Thoracic aorta (tissue), 2 donors: ENCODE data around the gene ADAMTSL3. TPM values are rescaled to one million over a fixed set of nuclear protein-coding genes. Genes with fewer than 3 reads are reported as not detected.

Source experiments
- ATAC-seq: fragments of 150-250 bp; one replicate; pipeline ENCODE4 v1.8.0; 2017; ENCODE audit warnings: low read depth; ENCODE audit not compliant: insufficient number of reproducible peaks, low FRiP score
- DNase-seq: peaks from one replicate; pipeline ENCODE4 v3.0.0-alpha.2; 2020; ENCODE audit warnings: low spot score
- H3K27ac ChIP-seq, 2 donors: fragments of 200-600 bp; sonication (generic); 1 replicate in 1 of 2; 2 replicates in 1 of 2; pipeline ENCODE4 v1.5.1; 2016; ENCODE audit warnings: mild to moderate bottlenecking in 2 of 2, moderate library complexity in 2 of 2
- H3K27me3 ChIP-seq: fragments of 200-600 bp; sonication (generic); replicated peaks from 2 replicates; pipeline ENCODE4 v1.6.0; 2016; ENCODE audit warnings: mild to moderate bottlenecking; ENCODE audit not compliant: insufficient read depth
- H3K36me3 ChIP-seq: fragments of 200-600 bp; sonication (generic); one replicate; pipeline ENCODE4 v1.5.1; 2016
- H3K4me1 ChIP-seq, 2 donors: fragments of 200-600 bp; sonication (generic); 1 replicate in 1 of 2; 2 replicates in 1 of 2; pipeline versions ENCODE4 v1.5.1 to v1.6.0; 2016; ENCODE audit warnings: low read depth in 2 of 2, mild to moderate bottlenecking in 1 of 2; ENCODE audit not compliant: control insufficient read depth in 1 of 2
- H3K4me3 ChIP-seq: fragments of 200-600 bp; sonication (generic); 2 replicates; pipeline ENCODE4 v1.5.1; 2016; ENCODE audit warnings: mild to moderate bottlenecking
- H3K9me3 ChIP-seq: fragments of 200-600 bp; sonication (generic); 2 replicates; pipeline ENCODE4 v1.5.1; 2016
- CTCF ChIP-seq: fragments of 200-600 bp; sonication (generic); IDR thresholded peaks from one replicate; pipeline ENCODE4 v1.5.1; 2019; ENCODE audit warnings: antibody characterized with exemption
- total RNA-seq, 2 donors: library from RNA; depleted of rRNA; stranded (reverse); fragments of >200 nt; gene quantifications; one replicate each; pipeline versions ENCODE4 v1.1.0 to v1.2.3, GENCODE V29; 2016

The ADAMTSL3 gene
- total RNA-seq, 2 donors from 2014 or later: 41.4 to 45.4 TPM

- ATAC-seq: no peak
- H3K4me3 ChIP-seq: no peak overlapping the region
Observed at GRCh38 chr15:83871808-83872559, 218.1 kb downstream of the ADAMTSL3 start.

GRCh38 chr15:83873966-83874365, 220.0 kb downstream of the ADAMTSL3 start:
- no peak for TF ChIP-seq CTCF
- H3K27ac ChIP-seq: no peak overlapping the region
- H3K4me3 ChIP-seq: no peak overlapping the region
- H3K27me3 ChIP-seq: no peaks in the 10 kb centered on the region
- H3K36me3 ChIP-seq: no peaks in the 10 kb centered on the region
- no peaks in the 10 kb centered on the region for H3K9me3 ChIP-seq
- ATAC-seq (no peak), DNase-seq (no peak)
- no peaks in the 10 kb centered on the region for H3K4me1 ChIP-seq

More at GRCh38 chr15:83871808-83872559, 218.1 kb downstream of the ADAMTSL3 start:
- no peak for DNase-seq
- no peak for TF ChIP-seq CTCF
- no peak overlapping the region for H3K27ac ChIP-seq
- no peaks in the 10 kb centered on the region for H3K27me3 ChIP-seq
- peaks cover 0 to 9% of the 10 kb centered on the region in 2 donors for H3K4me1 ChIP-seq
- H3K36me3 ChIP-seq: no peaks in the 10 kb centered on the region
- H3K9me3 ChIP-seq: no peaks in the 10 kb centered on the region

GRCh38 chr15:83880529-83880928, 226.6 kb downstream of the ADAMTSL3 start:
- Histone ChIP-seq H3K4me1 (no peaks in the 10 kb centered on the region), H3K9me3 (no peaks in the 10 kb centered on the region), H3K4me3 (no peak overlapping the region), H3K36me3 (no peaks in the 10 kb centered on the region), H3K27me3 (no peaks in the 10 kb centered on the region), H3K27ac (no peak overlapping the region)
- DNase-seq (no peak), ATAC-seq (no peak)
- no peak for TF ChIP-seq CTCF

DNA sequence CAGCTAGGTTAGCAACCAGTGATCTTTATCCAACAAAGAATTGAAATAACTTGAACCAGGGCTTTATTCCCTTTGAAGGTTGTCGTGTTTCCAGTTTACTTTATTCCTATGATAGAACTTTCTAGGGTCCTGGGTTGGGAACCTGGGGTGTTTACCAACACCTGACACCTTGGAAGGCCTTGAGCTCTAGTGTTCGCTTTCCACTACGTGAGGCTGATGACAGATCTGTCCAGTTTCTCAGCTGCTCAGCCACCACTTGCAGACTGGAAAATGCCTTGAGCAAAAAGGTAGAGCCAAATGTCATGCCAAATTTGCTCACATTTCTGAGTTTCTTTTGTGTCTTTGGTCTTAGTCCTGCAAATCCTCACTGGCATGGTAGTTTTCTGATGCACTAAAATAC, 227.2 kb downstream of the ADAMTSL3 start:
- no peaks in the 10 kb centered on the region for H3K4me1 ChIP-seq
- DNase-seq (no peak), ATAC-seq (no peak)

DNA sequence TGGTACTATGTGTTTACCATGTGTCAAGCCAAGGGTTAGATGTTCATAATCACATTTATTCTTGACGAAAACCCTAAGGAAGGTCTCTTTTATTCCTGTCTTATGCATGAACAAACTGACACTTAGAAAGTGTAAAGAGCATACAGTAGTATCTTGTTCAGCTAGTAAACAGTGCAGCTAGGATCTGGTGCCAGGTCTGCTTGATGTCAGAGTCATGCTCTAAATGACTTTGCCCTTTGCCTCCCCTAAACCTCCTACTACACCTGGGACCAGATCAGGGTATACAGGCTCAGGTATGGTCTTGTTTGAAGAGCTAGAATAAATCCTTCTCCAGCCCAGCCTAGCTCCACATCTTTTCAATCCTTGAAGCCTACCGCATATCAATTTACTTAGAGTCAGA, 232.4 kb downstream of the ADAMTSL3 start:
- Histone ChIP-seq H3K4me3 (no peak overlapping the region), H3K36me3 (no peaks in the 10 kb centered on the region), H3K27ac (no peak overlapping the region), H3K27me3 (no peaks in the 10 kb centered on the region), H3K9me3 (no peaks in the 10 kb centered on the region), H3K4me1 (no peaks in the 10 kb centered on the region)
- ATAC-seq (no peak), DNase-seq (no peak)
- no peak for TF ChIP-seq CTCF

More for the DNA sequence above, 227.2 kb downstream of the ADAMTSL3 start:
- Histone ChIP-seq H3K4me3 (no peak overlapping the region), H3K36me3 (no peaks in the 10 kb centered on the region), H3K27me3 (no peaks in the 10 kb centered on the region), H3K27ac (no peak overlapping the region), H3K9me3 (no peaks in the 10 kb centered on the region)
- no peak for TF ChIP-seq CTCF
